Stimulated activated naive CD4-positive, alpha-beta T cell (primary cell): ENCODE measurements around the gene ANKRD29.
"Not testable (repeated sequence)": the region's sequence is repeated elsewhere in the genome, so short reads cannot be mapped to it uniquely, and the experiment has no call there.

Source experiments
- DNase-seq, 6 experiments: peaks; one replicate each; lab custom pipeline; 2025; lab: John Stamatoyannopoulos, UW

The ANKRD29 gene

DNA sequence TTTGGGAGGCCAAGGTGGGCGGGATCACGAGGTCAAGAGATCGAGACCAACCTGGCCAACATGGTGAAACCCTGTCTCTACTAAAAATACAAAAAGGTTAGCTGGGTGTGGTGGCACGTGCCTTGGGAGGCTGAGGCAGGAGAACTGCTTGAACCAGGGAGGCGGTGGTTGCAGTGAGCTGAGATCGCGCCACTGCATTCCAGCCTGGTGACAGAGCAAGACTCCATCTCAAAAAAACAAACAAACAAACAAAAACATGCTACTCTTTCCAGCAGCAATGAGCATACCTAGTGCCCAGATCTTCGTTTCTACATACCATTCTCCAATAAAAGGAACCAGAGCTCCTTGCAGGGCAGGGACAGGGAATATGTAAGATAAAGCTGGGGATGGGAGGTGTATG lies 105.2 kb downstream of the ANKRD29 start:
- not testable (repeated sequence) for DNase-seq

DNA sequence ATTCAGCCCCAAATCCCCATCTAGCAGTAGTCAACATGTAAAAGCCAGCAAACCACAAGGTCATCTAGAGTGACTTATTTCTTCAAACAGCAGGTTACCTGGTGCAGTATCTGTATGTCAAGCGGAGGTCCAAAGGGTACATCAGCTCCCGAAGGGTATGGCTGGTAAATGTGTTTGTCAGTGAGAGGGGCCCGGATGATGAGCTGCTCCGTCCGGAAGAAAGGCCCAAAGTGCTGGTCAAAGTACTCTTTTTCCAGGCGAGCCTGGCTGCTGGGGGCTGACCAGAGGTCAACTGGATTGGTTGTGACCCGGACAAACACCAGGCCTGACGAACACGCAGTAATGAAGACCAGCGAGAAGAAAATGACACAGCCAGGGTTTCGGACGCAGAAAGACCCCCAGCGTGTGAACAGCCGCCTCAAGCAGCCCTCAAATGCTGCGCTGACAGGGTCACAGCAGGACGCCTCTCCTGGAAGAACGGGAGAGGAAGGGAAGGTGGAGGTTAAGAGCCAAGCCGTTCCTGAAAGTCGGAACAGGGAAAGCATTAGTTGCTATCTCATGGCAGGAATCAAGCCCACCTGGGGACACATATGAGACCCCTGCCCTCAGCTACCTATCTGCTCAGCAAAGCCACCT lies 106.4 kb downstream of the ANKRD29 start:
- no peak for DNase-seq

DNA sequence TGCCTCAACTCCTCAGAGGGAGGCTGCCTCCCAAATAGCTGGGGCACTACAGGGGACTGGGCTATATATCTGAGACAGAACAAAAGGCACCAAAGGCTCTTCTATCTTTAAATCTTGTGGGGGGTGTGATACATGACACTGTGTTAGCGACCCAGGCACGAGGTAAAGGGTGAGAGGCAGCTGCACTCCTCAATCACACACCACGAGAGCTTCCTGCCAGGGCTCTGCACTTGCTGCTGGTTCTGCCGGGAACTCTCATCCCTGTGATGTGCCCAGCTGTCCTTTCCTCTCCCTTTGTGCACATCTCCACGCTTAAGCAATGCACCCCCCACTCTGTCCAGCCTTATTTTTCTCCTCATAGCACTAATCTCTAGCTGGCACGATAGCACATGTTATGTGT lies 108.8 kb downstream of the ANKRD29 start:
- DNase-seq = no peak

DNA sequence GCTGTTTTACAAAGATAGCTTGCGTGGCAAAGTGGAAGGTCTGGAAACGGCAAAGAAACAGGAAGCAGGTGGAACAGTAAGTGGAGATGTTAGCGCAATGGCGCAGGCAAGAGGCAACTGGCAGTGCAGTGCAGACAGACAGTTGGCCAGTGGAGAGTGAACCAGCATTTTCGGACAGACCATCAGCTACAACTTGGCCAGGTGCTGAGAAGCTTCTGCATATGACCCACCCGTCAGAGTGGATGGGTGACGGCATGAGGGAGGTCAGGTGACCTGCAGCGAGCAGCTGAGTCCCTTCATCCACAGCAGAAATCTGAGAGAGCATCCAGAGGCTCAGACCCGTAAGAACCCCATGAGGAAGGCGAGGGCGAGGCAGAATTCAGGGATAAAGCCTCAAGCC lies 110.2 kb downstream of the ANKRD29 start:
- no peak for DNase-seq

DNA sequence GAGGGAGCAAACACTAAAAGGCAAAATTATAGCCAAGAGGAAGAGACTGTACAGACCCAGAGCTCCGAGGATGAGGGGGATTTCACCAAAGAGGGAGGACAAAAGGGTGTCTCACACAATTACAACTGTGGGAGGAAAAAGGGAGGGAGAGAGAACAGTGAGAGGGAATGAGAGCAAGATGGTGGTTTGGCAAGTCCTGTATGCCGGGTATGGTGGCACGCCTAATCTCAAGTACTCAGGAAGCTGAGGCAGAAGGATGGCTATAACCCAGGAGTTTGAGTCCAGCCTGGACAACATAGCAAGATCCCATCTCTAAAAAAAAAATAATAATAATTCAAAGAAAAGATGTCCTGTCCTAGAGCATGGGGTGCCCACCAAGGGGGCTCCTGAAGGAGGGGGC lies 110.7 kb downstream of the ANKRD29 start:
- DNase-seq = no peak

DNA sequence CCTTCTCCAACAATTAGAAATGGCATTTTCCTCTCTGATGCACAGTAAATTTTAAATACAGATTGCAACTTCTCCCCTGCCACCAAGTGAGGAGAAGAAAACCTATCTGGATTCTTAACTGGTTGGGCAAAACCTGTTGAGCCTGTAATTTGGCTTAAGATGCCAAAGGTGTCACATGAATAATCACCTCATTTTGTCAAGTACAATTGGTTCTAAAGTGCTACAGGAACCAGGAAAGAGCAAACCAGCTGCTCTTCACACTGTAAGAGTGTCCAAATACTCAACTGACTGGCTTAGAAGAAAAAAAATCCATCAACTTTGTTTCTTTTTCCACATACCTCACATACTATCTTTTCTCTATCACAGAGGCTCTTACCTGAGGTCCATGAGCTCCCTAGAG lies 111.8 kb downstream of the ANKRD29 start:
- DNase-seq = no peak
